CD8-positive, alpha-beta memory T cell (primary cell): Measurements from ENCODE around the gene SLC3A2. TPM values are rescaled to one million over a fixed set of nuclear protein-coding genes. Genes with fewer than 3 reads are reported as not detected.

ENCODE experiments used
- CTCF ChIA-PET: fragments of 350-600 bp; sonication (Branson Sonifier 250); formaldehyde crosslinking; loops from one replicate; lab custom pipeline; 2021; ENCODE audit warnings: antibody characterized with exemption; lab: Charles Lee
- POLR2A ChIA-PET: fragments of 350-600 bp; sonication (Branson Sonifier 250); formaldehyde crosslinking; loops from one replicate; lab custom pipeline; 2021; ENCODE audit warnings: antibody characterized with exemption; lab: Charles Lee
- DNase-seq, 5 donors: peaks; one replicate each; pipeline versions ENCODE4 v3.0.0 to v3.0.0-alpha.2; 2020 to 2022; ENCODE audit warnings: mixed read lengths in 1 of 5
- H3K27ac ChIP-seq: one replicate; pipeline ENCODE4 v1.7.0; 2013; ENCODE audit warnings: low read depth, mild to moderate bottlenecking, low read length, moderate library complexity
- H3K27me3 ChIP-seq: 2 replicates; pipeline ENCODE4 v1.7.0; 2013; ENCODE audit warnings: low read length, mild to moderate bottlenecking; ENCODE audit not compliant: insufficient read depth, poor library complexity, severe bottlenecking
- H3K36me3 ChIP-seq: 2 replicates; pipeline ENCODE4 v1.7.0; 2013; ENCODE audit warnings: mild to moderate bottlenecking, low read length, moderate library complexity; ENCODE audit not compliant: insufficient read depth
- H3K4me1 ChIP-seq: 2 replicates; pipeline ENCODE4 v1.7.0; 2013; ENCODE audit warnings: mild to moderate bottlenecking, low read length, moderate library complexity; ENCODE audit not compliant: insufficient read depth
- H3K4me3 ChIP-seq: 2 replicates; pipeline ENCODE4 v1.7.0; 2013; ENCODE audit warnings: mild to moderate bottlenecking, low read length
- H3K9me3 ChIP-seq: 2 replicates; pipeline ENCODE4 v1.7.0; 2013; ENCODE audit warnings: mild to moderate bottlenecking, low read length
- H3K27ac Mint-ChIP-seq, 8 donors: one replicate each; pipeline ENCODE4 v1.8.0; 2020 to 2021; ENCODE audit warnings: mixed read lengths in 8 of 8, mild to moderate bottlenecking in 6 of 8, inconsistent platforms in 3 of 8, moderate library complexity in 3 of 8
- H3K27me3 Mint-ChIP-seq, 2 donors: one replicate each; pipeline ENCODE4 v1.8.0; 2020 to 2021; ENCODE audit warnings: mixed read lengths in 2 of 2, mild to moderate bottlenecking in 1 of 2, moderate library complexity in 1 of 2
- H3K36me3 Mint-ChIP-seq, 3 donors: one replicate each; pipeline ENCODE4 v1.8.0; 2020 to 2021; ENCODE audit warnings: mixed read lengths in 3 of 3, inconsistent platforms in 1 of 3, mild to moderate bottlenecking in 1 of 3
- H3K4me1 Mint-ChIP-seq, 3 donors: one replicate each; pipeline ENCODE4 v1.8.0; 2020 to 2021; ENCODE audit warnings: mixed read lengths in 3 of 3, inconsistent platforms in 1 of 3, mild to moderate bottlenecking in 1 of 3
- H3K4me3 Mint-ChIP-seq, 7 donors: one replicate each; pipeline ENCODE4 v1.8.0; 2020 to 2021; ENCODE audit warnings: mixed read lengths in 7 of 7, mild to moderate bottlenecking in 6 of 7, moderate library complexity in 4 of 7, inconsistent platforms in 2 of 7
- H3K9me3 Mint-ChIP-seq, 5 donors: one replicate each; pipeline ENCODE4 v1.8.0; 2020 to 2022; ENCODE audit warnings: mixed read lengths in 5 of 5, mild to moderate bottlenecking in 3 of 5, moderate library complexity in 2 of 5, inconsistent platforms in 1 of 5
- polyA plus RNA-seq: library from polyadenylated mRNA; unstranded; fragments of 300-500 nt; fragmentation: Illumina TruSeq; gene quantifications from one replicate; pipeline ENCODE4 v1.2.3, GENCODE V29; 2021
- total RNA-seq, 2 experiments: library from RNA; stranded (reverse); gene quantifications; one replicate each; pipeline ENCODE4 v1.2.3, GENCODE V29; 2021

Gene SLC3A2
- total and polyA plus RNA-seq, 3 experiments from 2014 or later: 180 to 430 (median 426) TPM

GRCh38 chr11:62844154-62844553 is 36.5 kb upstream of the SLC3A2 start:
- DNase-seq: no peak
- peaks cover 0 to 9% (median 0%) of the 10 kb centered on the region in 3 donors for H3K36me3 Mint-ChIP-seq
- ChIA-PET POLR2A (interaction anchor here (1.3 kb wide), 2 partner anchors 10 to 11 kb away, joined by 4 to 5 read pairs; no protein-coding TSS in a partner anchor), CTCF (no interaction called here)
- H3K9me3 Mint-ChIP-seq: no peaks in the 10 kb centered on the region
- Histone ChIP-seq H3K9me3 (no peaks in the 10 kb centered on the region), H3K4me3 (no peak overlapping the region), H3K27me3 (no peaks in the 10 kb centered on the region), H3K36me3 (no peaks in the 10 kb centered on the region), H3K27ac (no peak overlapping the region), H3K4me1 (peaks cover 10% of the 10 kb centered on the region)
- peaks cover 0 to 1% of the 10 kb centered on the region in 2 donors for H3K27me3 Mint-ChIP-seq
- no peak overlapping the region for H3K4me3 Mint-ChIP-seq
- H3K4me1 Mint-ChIP-seq: peaks cover 13 to 15% (median 15%) of the 10 kb centered on the region in 3 donors
- no peak overlapping the region for H3K27ac Mint-ChIP-seq

DNA sequence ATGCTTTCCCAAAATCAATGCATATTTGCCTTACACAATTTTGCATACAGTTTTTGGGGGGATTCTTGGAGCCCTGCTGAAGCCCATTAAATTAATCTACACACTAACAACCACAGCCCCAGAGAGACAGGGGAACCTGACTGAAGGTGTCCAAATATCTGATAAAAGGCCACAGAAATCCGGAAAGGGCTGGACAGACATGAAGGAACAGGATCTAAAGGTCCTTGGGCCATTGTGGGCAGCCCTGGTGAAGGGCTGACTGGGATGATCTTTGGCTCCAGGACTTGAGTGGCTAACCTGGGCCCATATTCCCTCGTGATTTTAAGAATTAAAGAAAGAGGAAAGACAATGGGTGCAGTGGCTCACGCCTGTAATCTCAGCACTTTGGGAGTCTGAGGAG is 34.5 kb upstream of the SLC3A2 start:
- no peak overlapping the region for H3K27ac ChIP-seq
- Mint-ChIP-seq H3K4me3 (no peak overlapping the region), H3K9me3 (no peaks in the 10 kb centered on the region), H3K27me3 (no peaks in the 10 kb centered on the region), H3K36me3 (peaks cover 0 to 3% (median 0%) of the 10 kb centered on the region in 3 donors), H3K4me1 (peaks cover 0 to 17% (median 0%) of the 10 kb centered on the region in 3 donors), H3K27ac (no peak overlapping the region)
- no peaks in the 10 kb centered on the region for H3K36me3 ChIP-seq
- peaks cover 11% of the 10 kb centered on the region for H3K4me1 ChIP-seq
- ChIA-PET POLR2A (interaction anchor here (0.6 kb wide), 1 partner anchor 1421 kb away, joined by 7 read pairs; no protein-coding TSS in a partner anchor), CTCF (interaction anchor here (1.9 kb wide), 1 partner anchor 9 kb away, joined by 4 read pairs; no protein-coding TSS in a partner anchor)
- H3K4me3 ChIP-seq: no peak overlapping the region
- DNase-seq: no peak
- no peaks in the 10 kb centered on the region for H3K27me3 ChIP-seq
- H3K9me3 ChIP-seq: no peaks in the 10 kb centered on the region

GRCh38 chr11:62847767-62848314 is 32.9 kb upstream of the SLC3A2 start:
- H3K4me1 ChIP-seq: peaks cover 18% of the 10 kb centered on the region
- ChIA-PET POLR2A (no interaction called here), CTCF (interaction anchor here (0.7 kb wide), 1 partner anchor 236 kb away, joined by 4 read pairs; no protein-coding TSS in a partner anchor)
- no peak overlapping the region for H3K27ac ChIP-seq
- DNase-seq: no peak
- H3K9me3 Mint-ChIP-seq: no peaks in the 10 kb centered on the region
- no peaks in the 10 kb centered on the region for H3K27me3 Mint-ChIP-seq
- no peak overlapping the region for H3K4me3 ChIP-seq
- no peak overlapping the region for H3K4me3 Mint-ChIP-seq
- peaks cover 6 to 20% (median 9%) of the 10 kb centered on the region in 3 donors for H3K36me3 Mint-ChIP-seq
- peaks cover 15% of the 10 kb centered on the region for H3K36me3 ChIP-seq
- H3K27me3 ChIP-seq: no peaks in the 10 kb centered on the region
- H3K27ac Mint-ChIP-seq: peak overlapping the region in 2 of 8 donors; percentile 30 to 76
- H3K4me1 Mint-ChIP-seq: peaks cover 10 to 34% (median 15%) of the 10 kb centered on the region in 3 donors
- H3K9me3 ChIP-seq: no peaks in the 10 kb centered on the region

- Mint-ChIP-seq H3K36me3 (peaks cover 6 to 52% (median 24%) of the 10 kb centered on the region in 3 donors), H3K4me3 (peak overlapping the region in 2 of 7 donors; percentile 2 to 89), H3K9me3 (peaks cover 0 to 5% (median 0%) of the 10 kb centered on the region in 5 donors), H3K4me1 (peaks cover 42 to 62% (median 45%) of the 10 kb centered on the region in 3 donors), H3K27ac (peak overlapping the region; percentile 58 to 92 (median 86)), H3K27me3 (peaks cover 0 to 6% of the 10 kb centered on the region in 2 donors)
- POLR2A ChIA-PET: interaction anchor here (0.9 to 8.5 kb wide), 4 partner anchors 10 to 298 kb away, joined by 5 to 215 read pairs (median 5); partner anchors contain the start of genes TEX54, WDR74 and ZBTB3
- Histone ChIP-seq H3K27ac (no peak overlapping the region), H3K36me3 (peaks cover 35% of the 10 kb centered on the region), H3K4me1 (peaks cover 41% of the 10 kb centered on the region), H3K4me3 (no peak overlapping the region), H3K9me3 (no peaks in the 10 kb centered on the region), H3K27me3 (no peaks in the 10 kb centered on the region)
- CTCF ChIA-PET: interaction anchor here (1.5 kb wide), 1 partner anchor 10 kb away, joined by 5 read pairs; no protein-coding TSS in a partner anchor
- DNase-seq: no peak
Observed at GRCh38 chr11:62850911-62851806, 29.5 kb upstream of the SLC3A2 start.

DNA sequence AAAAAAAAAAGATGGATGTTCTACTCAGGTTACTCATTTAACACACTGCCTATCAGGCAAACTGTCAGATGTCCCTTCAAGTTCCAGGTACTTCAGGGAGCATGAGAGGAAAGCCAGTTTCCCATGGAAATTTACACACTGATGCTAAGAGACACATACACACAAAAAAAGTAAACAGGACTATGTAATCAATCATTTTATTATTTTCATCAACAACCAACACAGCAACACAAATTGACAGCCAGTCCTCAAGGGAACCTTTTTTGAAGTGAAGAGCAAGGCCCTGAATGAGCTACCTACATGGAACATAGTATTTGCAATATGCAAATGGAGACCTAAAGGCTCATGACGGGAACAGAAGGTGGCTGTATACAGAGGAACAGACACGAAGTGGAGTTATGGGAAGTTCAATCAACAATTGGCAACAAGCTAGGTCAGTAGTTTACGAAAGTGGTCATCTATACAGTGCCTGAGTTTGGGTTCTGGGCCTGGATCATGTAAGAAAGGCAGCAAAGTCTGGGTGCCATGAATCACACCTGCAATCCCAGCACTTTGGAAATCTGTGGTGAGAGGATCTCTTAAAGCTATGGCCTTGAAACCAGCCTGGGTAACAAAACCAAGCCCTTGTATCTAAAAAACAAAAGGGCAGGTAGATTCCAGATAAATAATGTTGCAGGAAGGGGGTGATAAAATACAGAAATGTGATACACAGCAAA is 28.7 kb upstream of the SLC3A2 start:
- Histone ChIP-seq H3K27ac (no peak overlapping the region), H3K36me3 (peaks cover 35% of the 10 kb centered on the region)
- H3K36me3 Mint-ChIP-seq: peaks cover 6 to 52% (median 24%) of the 10 kb centered on the region in 3 donors

GRCh38 chr11:62852523-62853188 is 28.0 kb upstream of the SLC3A2 start:
- POLR2A ChIA-PET: interaction anchor here (1.2 to 8.5 kb wide), 5 partner anchors 12 to 143 kb away, joined by 3 to 215 read pairs (median 5); partner anchors contain the start of genes SLC3A2, WDR74 and ZBTB3
- H3K4me1 ChIP-seq: peaks cover 47% of the 10 kb centered on the region
- Mint-ChIP-seq H3K9me3 (peaks cover 0 to 5% (median 0%) of the 10 kb centered on the region in 5 donors), H3K4me1 (peaks cover 46 to 71% (median 51%) of the 10 kb centered on the region in 3 donors), H3K27me3 (peaks cover 0 to 6% of the 10 kb centered on the region in 2 donors), H3K27ac (peak overlapping the region; percentile 27 to 96 (median 91)), H3K36me3 (peaks cover 6 to 52% (median 24%) of the 10 kb centered on the region in 3 donors), H3K4me3 (peak overlapping the region in 6 of 7 donors; percentile 94 to 99 (median 98))
- CTCF ChIA-PET: no interaction called here
- H3K4me3 ChIP-seq: no peak overlapping the region
- H3K27ac ChIP-seq: no peak overlapping the region
- H3K27me3 ChIP-seq: no peaks in the 10 kb centered on the region
- no peak for DNase-seq
- H3K36me3 ChIP-seq: peaks cover 35% of the 10 kb centered on the region
- no peaks in the 10 kb centered on the region for H3K9me3 ChIP-seq

More for the DNA sequence above, 28.7 kb upstream of the SLC3A2 start:
- Mint-ChIP-seq H3K9me3 (peaks cover 0 to 5% (median 0%) of the 10 kb centered on the region in 5 donors), H3K4me1 (peaks cover 46 to 67% (median 49%) of the 10 kb centered on the region in 3 donors), H3K27me3 (peaks cover 0 to 6% of the 10 kb centered on the region in 2 donors), H3K27ac (peak overlapping the region; percentile 58 to 92 (median 86)), H3K4me3 (peak overlapping the region in 5 of 7 donors; percentile 2 to 89 (median 19))
- H3K27me3 ChIP-seq: no peaks in the 10 kb centered on the region
- POLR2A ChIA-PET: interaction anchor here (0.9 to 8.5 kb wide), 4 partner anchors 11 to 299 kb away, joined by 3 to 215 read pairs (median 5); partner anchors contain the start of genes WDR74 and ZBTB3
- peaks cover 47% of the 10 kb centered on the region for H3K4me1 ChIP-seq
- H3K4me3 ChIP-seq: no peak overlapping the region
- CTCF ChIA-PET: no interaction called here
- no peak for DNase-seq
- H3K9me3 ChIP-seq: no peaks in the 10 kb centered on the region
